T-cell (primary cell): ENCODE measurements around the gene PRPF6. TPM values are rescaled to one million over a fixed set of nuclear protein-coding genes. Genes with fewer than 3 reads are reported as not detected.
A peak's percentile ranks its signal among the peaks of the same experiment; 100 is the strongest.

Experiments
- ATAC-seq, 4 experiments: fragments of 200-7000 bp in 3 of 4; fragments of 150-1000 bp in 1 of 4; cut with Tn5 transposase; replicated peaks in 1 of 4; 1 replicate in 3 of 4; 2 replicates in 1 of 4; pipeline ENCODE4 v1.10.0; 2021; ENCODE audit warnings: moderate library complexity in 3 of 4, mild to moderate bottlenecking in 2 of 4, moderate number of reproducible peaks in 1 of 4
- CTCF ChIA-PET, 2 donors: fragments of 300-600 bp; sonication (Branson Sonifier 250); formaldehyde crosslinking; loops; one replicate each; lab custom pipeline; 2022; ENCODE audit warnings: antibody characterized with exemption in 2 of 2; lab: Charles Lee
- POLR2A ChIA-PET, 2 donors: fragments of 300-600 bp; sonication (Branson Sonifier 250); formaldehyde crosslinking; loops; one replicate each; lab custom pipeline; 2022; ENCODE audit warnings: antibody characterized with exemption in 2 of 2; lab: Charles Lee
- DNase-seq, 35 experiments: peaks; one replicate each; pipeline versions ENCODE4 v3.0.0 to v3.0.0-alpha.2; 2013 to 2023
- H3K27ac ChIP-seq: one replicate; pipeline ENCODE4 v1.5.1; 2013; ENCODE audit warnings: low read length
- H3K27me3 ChIP-seq, 2 experiments: replicated peaks in 1 of 2; 1 replicate in 1 of 2; 2 replicates in 1 of 2; pipeline versions ENCODE4 v1.6.1 to v1.7.0; 2013; ENCODE audit warnings: low read length in 1 of 2, mixed read lengths in 1 of 2; ENCODE audit not compliant: control insufficient read depth in 2 of 2, insufficient read depth in 2 of 2; ENCODE audit errors: extremely low read depth in 1 of 2
- H3K36me3 ChIP-seq, 2 donors: 1 replicate in 1 of 2; 2 replicates in 1 of 2; pipeline versions ENCODE4 v1.6.1 to v1.7.0; 2013; ENCODE audit warnings: low read length in 1 of 2; ENCODE audit not compliant: control insufficient read depth in 2 of 2, insufficient read depth in 1 of 2; ENCODE audit errors: extremely low read depth in 1 of 2
- H3K4me1 ChIP-seq, 2 experiments: 1 replicate in 1 of 2; 2 replicates in 1 of 2; pipeline versions ENCODE4 v1.6.1 to v1.7.0; 2013; ENCODE audit warnings: low read length in 2 of 2, mixed read lengths in 1 of 2; ENCODE audit not compliant: insufficient read depth in 2 of 2, control insufficient read depth in 1 of 2; ENCODE audit errors: extremely low read depth in 1 of 2
- H3K4me3 ChIP-seq, 2 donors: 1 replicate in 1 of 2; 2 replicates in 1 of 2; pipeline versions ENCODE4 v1.5.1 to v1.7.0; 2013; ENCODE audit warnings: mild to moderate bottlenecking in 2 of 2, low read length in 1 of 2, moderate library complexity in 1 of 2; ENCODE audit not compliant: control insufficient read depth in 1 of 2; ENCODE audit errors: extremely low read depth in 1 of 2
- H3K9me3 ChIP-seq: 2 replicates; pipeline ENCODE4 v1.7.0; 2013
- H3K27ac Mint-ChIP-seq, 2 donors: one replicate each; pipeline ENCODE4 v1.8.0; 2020 to 2021; ENCODE audit warnings: mild to moderate bottlenecking in 2 of 2, mixed read lengths in 2 of 2
- H3K27me3 Mint-ChIP-seq, 2 donors: one replicate each; pipeline ENCODE4 v1.8.0; 2021 to 2022; ENCODE audit warnings: mixed read lengths in 2 of 2
- H3K36me3 Mint-ChIP-seq: one replicate; pipeline ENCODE4 v1.8.0; 2021; ENCODE audit warnings: mixed read lengths
- H3K4me1 Mint-ChIP-seq, 3 donors: one replicate each; pipeline ENCODE4 v1.8.0; 2020 to 2022; ENCODE audit warnings: mixed read lengths in 3 of 3, mild to moderate bottlenecking in 1 of 3
- H3K4me3 Mint-ChIP-seq, 3 donors: one replicate each; pipeline ENCODE4 v1.8.0; 2020 to 2022; ENCODE audit warnings: mild to moderate bottlenecking in 3 of 3, mixed read lengths in 3 of 3, moderate library complexity in 3 of 3
- H3K9me3 Mint-ChIP-seq, 3 donors: one replicate each; pipeline ENCODE4 v1.8.0; 2020 to 2022; ENCODE audit warnings: mixed read lengths in 3 of 3
- WGBS: methylation state at CpG from one replicate; pipeline ENCODE4 v1.1.5; 2013; ENCODE audit warnings: missing lambda C conversion rate; ENCODE audit not compliant: insufficient coverage; 5-methylcytosine and 5-hydroxymethylcytosine counted together
- total RNA-seq, 35 experiments: library from RNA in 6 of 35; stranded (reverse) in 6 of 35; fragments of 120-200 nt in 1 of 35; gene quantifications; one replicate each; pipeline versions ENCODE4 v1.2.1 to v1.2.4 and lab custom pipeline; 2013 to 2026

The PRPF6 gene
- total RNA-seq, 5 donors from 2014 or later (not counting 1 experiment from before 2014, with no cell fraction given), result 59.8 to 106 (median 83.5) TPM

GRCh38 chr20:63935447-63935846 is 45.5 kb upstream of the PRPF6 start:
- ChIA-PET POLR2A (no interaction called here), CTCF (no interaction called here)
- H3K9me3 ChIP-seq, result no peaks in the 10 kb centered on the region
- 97% methylated on average over 3 of the region's 9 CpGs for WGBS
- Mint-ChIP-seq H3K36me3 (peaks cover 32% of the 10 kb centered on the region), H3K4me3 (no peak overlapping the region), H3K9me3 (no peaks in the 10 kb centered on the region), H3K27me3 (no peaks in the 10 kb centered on the region), H3K4me1 (peaks cover 0 to 6% (median 6%) of the 10 kb centered on the region in 3 donors), H3K27ac (no peak overlapping the region)
- no peak for DNase-seq
- H3K36me3 ChIP-seq, result peaks cover 21 to 71% of the 10 kb centered on the region in 2 donors
- H3K27ac ChIP-seq, result no peak overlapping the region
- peaks cover 0 to 9% of the 10 kb centered on the region in 2 experiments for H3K4me1 ChIP-seq
- no peak for ATAC-seq
- H3K27me3 ChIP-seq, result no peaks in the 10 kb centered on the region
- H3K4me3 ChIP-seq, result no peak overlapping the region

GRCh38 chr20:63937596-63937995 is 43.3 kb upstream of the PRPF6 start:
- no peaks in the 10 kb centered on the region for H3K9me3 Mint-ChIP-seq
- H3K36me3 Mint-ChIP-seq, result peaks cover 21% of the 10 kb centered on the region
- H3K36me3 ChIP-seq, result peaks cover 30 to 60% of the 10 kb centered on the region in 2 donors
- 95% methylated on average over 9 of the region's 14 CpGs for WGBS
- no peak overlapping the region for H3K27ac ChIP-seq
- peaks cover 13 to 17% (median 17%) of the 10 kb centered on the region in 3 donors for H3K4me1 Mint-ChIP-seq
- H3K27me3 Mint-ChIP-seq, result no peaks in the 10 kb centered on the region
- DNase-seq, result no peak
- H3K4me3 ChIP-seq, result no peak overlapping the region
- no peak for ATAC-seq
- H3K4me3 Mint-ChIP-seq, result no peak overlapping the region
- peaks cover 2 to 29% of the 10 kb centered on the region in 2 experiments for H3K4me1 ChIP-seq
- POLR2A ChIA-PET, result no interaction called here
- H3K27ac Mint-ChIP-seq, result peak overlapping the region in 1 of 2 donors; percentile 8
- H3K9me3 ChIP-seq, result no peaks in the 10 kb centered on the region
- no peaks in the 10 kb centered on the region for H3K27me3 ChIP-seq
- CTCF ChIA-PET, result no interaction called here

GRCh38 chr20:63939061-63939935 is 41.6 kb upstream of the PRPF6 start:
- no peak overlapping the region for H3K27ac ChIP-seq
- ChIA-PET CTCF (no interaction called here), POLR2A (interaction anchor here in 1 of 2 donors (0.6 kb wide), 1 partner anchor 418 kb away, joined by 4 read pairs; no protein-coding TSS in a partner anchor)
- H3K27me3 ChIP-seq, result no peaks in the 10 kb centered on the region
- DNase-seq, result peak in 1 of 35 experiments; percentile 29
- peaks cover 24 to 63% of the 10 kb centered on the region in 2 donors for H3K36me3 ChIP-seq
- H3K9me3 Mint-ChIP-seq, result no peaks in the 10 kb centered on the region
- peaks cover 15 to 22% (median 17%) of the 10 kb centered on the region in 3 donors for H3K4me1 Mint-ChIP-seq
- WGBS, result 93% methylated on average over 16 of the region's 33 CpGs
- peak in 1 of 4 experiments; percentile 9 for ATAC-seq
- H3K9me3 ChIP-seq, result no peaks in the 10 kb centered on the region
- no peaks in the 10 kb centered on the region for H3K27me3 Mint-ChIP-seq
- no peak overlapping the region for H3K27ac Mint-ChIP-seq
- H3K4me3 ChIP-seq, result no peak overlapping the region
- H3K4me1 ChIP-seq, result peaks cover 2 to 34% of the 10 kb centered on the region in 2 experiments
- peaks cover 24% of the 10 kb centered on the region for H3K36me3 Mint-ChIP-seq
- no peak overlapping the region for H3K4me3 Mint-ChIP-seq

- POLR2A ChIA-PET, result no interaction called here
- Histone ChIP-seq H3K9me3 (no peaks in the 10 kb centered on the region), H3K27me3 (no peaks in the 10 kb centered on the region), H3K4me3 (no peak overlapping the region), H3K4me1 (peaks cover 2 to 34% of the 10 kb centered on the region in 2 experiments), H3K27ac (no peak overlapping the region), H3K36me3 (peaks cover 20 to 63% of the 10 kb centered on the region in 2 donors)
- Mint-ChIP-seq H3K27me3 (no peaks in the 10 kb centered on the region), H3K4me3 (no peak overlapping the region), H3K27ac (no peak overlapping the region), H3K9me3 (no peaks in the 10 kb centered on the region), H3K36me3 (peaks cover 23% of the 10 kb centered on the region), H3K4me1 (peaks cover 15 to 23% (median 17%) of the 10 kb centered on the region in 3 donors)
- CTCF ChIA-PET, result no interaction called here
- ATAC-seq (no peak), DNase-seq (no peak)
- WGBS, result 96% methylated on average over 23 of the region's 23 CpGs
Observed at GRCh38 chr20:63940071-63940471, 40.9 kb upstream of the PRPF6 start.

GRCh38 chr20:63940472-63941266 is 40.3 kb upstream of the PRPF6 start:
- no peak overlapping the region for H3K4me3 ChIP-seq
- DNase-seq, result no peak
- H3K4me3 Mint-ChIP-seq, result peak overlapping the region in 1 of 3 donors; percentile 40

More at GRCh38 chr20:63940472-63941266, 40.3 kb upstream of the PRPF6 start:
- Mint-ChIP-seq H3K27ac (peak overlapping the region in 1 of 2 donors; percentile 39), H3K4me1 (peaks cover 15 to 28% (median 17%) of the 10 kb centered on the region in 3 donors), H3K27me3 (no peaks in the 10 kb centered on the region), H3K36me3 (peaks cover 20% of the 10 kb centered on the region), H3K9me3 (no peaks in the 10 kb centered on the region)
- ChIA-PET CTCF (no interaction called here), POLR2A (no interaction called here)
- peaks cover 2 to 34% of the 10 kb centered on the region in 2 experiments for H3K4me1 ChIP-seq
- peak in 1 of 4 experiments; percentile 2 for ATAC-seq
- no peak overlapping the region for H3K27ac ChIP-seq
- 96% methylated on average over 38 of the region's 58 CpGs for WGBS
- H3K36me3 ChIP-seq, result peaks cover 20 to 62% of the 10 kb centered on the region in 2 donors
- H3K27me3 ChIP-seq, result no peaks in the 10 kb centered on the region
- no peaks in the 10 kb centered on the region for H3K9me3 ChIP-seq
